Stimulated activated naive CD4-positive, alpha-beta T cell treated with Interleukin-2 at 50 U/mL for 16 hours (primary cell): ENCODE measurements around the gene TEX19.
"Not testable (repeated sequence)": the region's sequence is repeated elsewhere in the genome, so short reads cannot be mapped to it uniquely, and the experiment has no call there.

Experiments
- DNase-seq: peaks from one replicate; lab custom pipeline; 2025; lab: John Stamatoyannopoulos, UW

Gene TEX19

GRCh38 chr17:82377294-82377693 lies 18.2 kb downstream of the TEX19 start:
- not testable (repeated sequence) for DNase-seq

DNA sequence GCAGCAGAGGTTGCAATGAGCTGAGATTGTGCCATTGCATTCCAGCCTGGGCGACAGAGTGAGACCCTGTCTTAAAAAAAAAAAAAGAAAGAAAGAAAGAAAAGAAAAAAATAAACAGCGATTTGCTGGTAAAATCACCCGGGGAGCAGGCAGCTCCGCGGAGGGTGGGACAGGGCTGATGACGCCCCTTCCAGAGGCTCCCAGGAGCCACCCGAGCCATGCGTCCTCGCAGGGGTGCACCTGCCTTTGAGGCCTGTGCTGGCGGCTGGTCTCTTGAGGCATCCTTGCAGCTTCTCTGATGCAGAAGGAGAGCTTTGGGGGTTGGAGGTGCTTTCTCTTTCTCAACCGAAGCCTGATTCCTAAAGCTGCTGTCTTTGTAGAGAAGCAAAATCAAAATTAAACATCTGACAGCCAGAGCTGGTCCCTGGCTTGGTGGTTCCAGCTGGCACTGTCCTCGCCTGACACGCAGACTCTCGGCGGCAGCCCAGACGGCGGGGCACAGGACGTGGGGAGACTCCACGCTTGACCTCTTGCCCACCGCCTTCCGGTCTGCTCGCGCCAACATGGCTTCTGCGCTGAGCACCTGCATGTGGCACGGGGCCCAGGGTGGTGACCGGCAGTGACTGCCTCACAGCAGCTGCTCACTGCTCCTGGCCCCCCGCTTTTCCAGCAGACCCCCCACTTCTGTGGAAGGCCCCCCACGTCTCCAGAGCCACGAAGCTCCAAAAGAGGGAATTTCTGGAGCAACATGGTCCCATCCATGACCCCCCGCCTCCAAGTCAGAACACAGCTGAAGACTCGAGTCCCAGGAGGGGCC lies 19.1 kb downstream of the TEX19 start:
- DNase-seq, result no peak

DNA sequence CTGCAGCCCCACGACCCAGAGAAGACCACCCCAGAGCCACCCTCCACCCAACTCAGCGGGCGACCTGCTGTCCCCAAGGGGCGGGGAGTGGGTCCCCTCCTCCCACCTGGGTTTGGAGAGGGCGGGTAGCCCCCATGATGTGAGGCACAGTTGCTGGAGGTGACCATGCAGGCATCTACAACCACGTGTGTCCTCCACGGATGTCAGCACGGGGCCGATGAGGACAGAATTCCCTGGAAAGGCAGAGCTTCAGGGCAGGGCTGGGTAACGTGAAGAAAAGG lies 19.6 kb downstream of the TEX19 start:
- DNase-seq, result no peak

- peak; percentile 41 for DNase-seq
These were observed 22.0 kb downstream of the TEX19 start for GRCh38 chr17:82380860-82381702.

- not testable (repeated sequence) for DNase-seq
These were observed 22.6 kb downstream of the TEX19 start for GRCh38 chr17:82381703-82382009.

- not testable (repeated sequence) for DNase-seq
These were observed 23.3 kb downstream of the TEX19 start for GRCh38 chr17:82382220-82382932.

GRCh38 chr17:82382933-82383255 lies 23.8 kb downstream of the TEX19 start:
- no peak for DNase-seq

- no peak for DNase-seq
These were observed 24.4 kb downstream of the TEX19 start for GRCh38 chr17:82383411-82383810.

DNA sequence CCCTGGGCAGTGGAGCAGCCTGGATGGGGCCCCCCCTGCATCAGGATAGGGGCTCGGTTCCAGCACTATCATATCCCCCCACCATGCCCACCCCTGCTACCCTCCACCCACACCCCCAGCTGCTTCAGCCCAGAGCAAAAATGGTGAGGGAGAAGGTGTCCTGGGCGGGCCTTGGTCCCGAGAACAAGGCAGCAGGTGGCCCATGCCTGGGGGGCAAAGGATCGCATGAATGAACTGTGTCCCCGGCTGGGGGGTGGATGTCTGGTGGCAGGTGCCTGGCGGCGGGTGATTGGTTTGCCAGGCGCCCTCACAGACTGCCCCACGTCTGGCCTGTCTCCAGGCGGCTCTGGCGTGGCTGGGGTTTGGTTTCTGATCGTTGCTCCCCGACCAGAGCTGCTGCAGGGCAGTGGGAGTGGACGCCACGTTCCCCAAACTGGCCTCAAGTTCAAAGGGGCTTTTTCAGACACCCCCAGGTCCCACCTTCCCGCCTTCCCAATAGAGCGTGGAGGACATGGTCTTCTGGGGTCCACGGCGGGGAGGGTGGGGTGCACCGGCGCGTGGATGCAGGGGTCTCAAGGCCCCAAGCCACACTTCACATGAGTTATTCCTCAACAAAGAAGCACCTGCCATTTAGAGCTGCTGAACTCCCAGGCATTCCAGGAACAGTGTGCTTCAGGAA lies 25.1 kb downstream of the TEX19 start:
- no peak for DNase-seq

DNA sequence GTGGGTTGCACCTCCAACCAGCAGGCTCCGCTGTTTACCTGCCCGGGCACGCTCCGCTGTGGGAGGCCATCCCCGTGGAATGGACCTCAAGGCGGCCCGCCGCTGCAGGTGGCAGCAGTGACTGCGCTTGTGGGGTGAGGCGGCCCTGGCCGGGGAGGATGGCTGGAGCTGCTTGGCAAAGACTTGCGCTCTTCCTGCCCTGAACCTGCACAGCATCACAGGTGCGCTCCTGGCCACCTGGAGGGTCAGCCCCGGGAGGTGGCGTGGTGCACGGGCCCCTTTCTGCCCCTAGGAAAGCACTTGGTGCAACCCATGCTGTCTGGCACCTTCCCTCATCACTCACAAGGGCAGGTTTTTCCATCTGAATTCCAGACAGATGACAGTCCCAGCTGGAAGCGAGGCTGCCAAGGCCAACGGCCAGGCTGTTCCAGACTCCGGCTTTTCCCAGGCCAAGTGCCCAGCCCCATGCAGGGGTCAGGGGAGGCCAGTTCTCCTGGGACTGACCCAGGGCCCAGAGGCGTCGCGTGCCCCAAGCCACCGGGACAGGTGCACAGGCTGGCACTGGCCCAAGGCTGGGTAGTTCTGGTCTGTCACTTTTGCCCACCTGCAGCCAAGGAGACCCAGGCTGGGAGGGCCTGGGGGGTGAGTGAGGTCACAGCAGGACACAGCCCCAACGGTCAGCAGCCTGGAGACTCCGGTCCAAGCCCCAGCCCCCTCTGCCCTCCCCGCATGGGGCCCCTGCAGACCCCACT lies 25.9 kb downstream of the TEX19 start:
- no peak for DNase-seq

DNA sequence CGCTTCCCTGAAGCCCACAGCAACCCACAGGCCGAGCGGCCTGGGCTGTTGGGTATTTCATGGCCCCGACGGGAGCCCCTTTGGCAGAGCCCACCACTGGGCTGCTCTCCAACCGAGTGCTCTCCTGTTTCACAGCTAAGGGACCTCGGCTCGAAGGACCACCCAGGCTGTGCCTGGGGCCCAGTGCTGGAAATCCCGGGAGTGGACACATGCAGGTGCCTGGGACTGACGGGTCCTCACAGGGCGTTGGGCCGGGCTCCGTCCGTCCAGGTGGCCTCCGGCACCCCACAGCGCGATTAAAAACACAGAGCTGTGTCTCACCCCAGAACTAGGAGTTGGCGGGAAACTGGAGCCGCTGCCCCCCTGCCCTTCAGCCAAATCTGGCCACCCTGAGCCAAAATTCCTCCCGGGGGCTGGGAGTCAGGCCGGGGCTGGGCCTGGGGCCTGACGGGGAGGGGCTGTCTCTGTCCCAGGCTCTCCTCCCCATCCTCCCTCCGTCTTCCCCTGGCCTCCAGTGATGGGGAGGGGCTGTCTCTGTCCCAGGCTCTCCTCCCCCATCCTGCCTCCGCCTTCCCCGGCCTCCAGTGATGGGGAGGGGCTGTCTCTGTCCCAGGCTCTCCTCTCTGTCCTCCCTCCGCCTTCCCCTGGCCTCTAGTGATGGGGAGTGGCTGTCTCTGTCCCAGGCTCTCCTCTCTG lies 26.7 kb downstream of the TEX19 start:
- no peak for DNase-seq

DNA sequence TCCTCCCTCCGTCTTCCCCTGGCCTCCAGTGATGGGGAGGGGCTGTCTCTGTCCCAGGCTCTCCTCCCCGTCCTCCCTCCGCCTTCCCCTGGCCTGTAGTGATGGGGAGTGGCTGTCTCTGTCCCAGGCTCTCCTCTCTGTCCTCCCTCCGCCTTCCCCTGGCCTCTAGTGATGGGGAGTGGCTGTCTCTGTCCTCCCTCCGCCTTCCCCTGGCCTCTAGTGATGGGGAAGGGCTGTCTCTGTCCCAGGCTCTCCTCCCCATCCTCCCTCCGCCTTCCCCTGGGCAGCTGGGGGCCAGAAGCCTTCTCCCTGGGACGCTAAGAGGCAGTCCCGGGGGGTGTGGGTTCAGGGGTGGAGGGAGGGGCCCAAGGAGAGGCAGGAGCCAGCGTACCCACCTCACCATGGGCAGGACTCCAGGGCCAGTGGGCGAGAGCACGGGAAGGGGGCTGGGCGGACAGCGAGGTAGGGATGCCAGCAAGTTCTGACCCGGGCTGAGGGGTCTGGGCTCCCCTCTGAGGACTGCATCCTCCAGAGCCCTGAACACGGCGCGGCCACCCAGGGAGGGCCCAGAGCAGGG lies 27.3 kb downstream of the TEX19 start:
- DNase-seq, result no peak

- no peak for DNase-seq
These were observed 28.0 kb downstream of the TEX19 start for GRCh38 chr17:82386881-82387704.

- DNase-seq, result no peak
These were observed 28.7 kb downstream of the TEX19 start for GRCh38 chr17:82387705-82388106.

- no peak for DNase-seq
These were observed 29.3 kb downstream of the TEX19 start for GRCh38 chr17:82388223-82388921.

- no peak for DNase-seq
These were observed 29.9 kb downstream of the TEX19 start for GRCh38 chr17:82388922-82389283.

- DNase-seq, result no peak
These were observed 30.3 kb downstream of the TEX19 start for GRCh38 chr17:82389379-82389778.

GRCh38 chr17:82390015-82390859 lies 31.2 kb downstream of the TEX19 start:
- no peak for DNase-seq
